Hepatic stellate cell (primary cell): ENCODE data around the gene VSNL1.

Experiments
- DNase-seq: peaks from one replicate; pipeline ENCODE4 v3.0.0; 2011; ENCODE audit warnings: low spot score

VSNL1 gene

GRCh38 chr2:17646081-17646554 is 105.6 kb downstream of the VSNL1 start:
- DNase-seq: peak; percentile 66

- DNase-seq: no peak
Observed at GRCh38 chr2:17646838-17647701, 106.6 kb downstream of the VSNL1 start.

- no peak for DNase-seq
Observed at GRCh38 chr2:17648581-17648980, 108.1 kb downstream of the VSNL1 start.

DNA sequence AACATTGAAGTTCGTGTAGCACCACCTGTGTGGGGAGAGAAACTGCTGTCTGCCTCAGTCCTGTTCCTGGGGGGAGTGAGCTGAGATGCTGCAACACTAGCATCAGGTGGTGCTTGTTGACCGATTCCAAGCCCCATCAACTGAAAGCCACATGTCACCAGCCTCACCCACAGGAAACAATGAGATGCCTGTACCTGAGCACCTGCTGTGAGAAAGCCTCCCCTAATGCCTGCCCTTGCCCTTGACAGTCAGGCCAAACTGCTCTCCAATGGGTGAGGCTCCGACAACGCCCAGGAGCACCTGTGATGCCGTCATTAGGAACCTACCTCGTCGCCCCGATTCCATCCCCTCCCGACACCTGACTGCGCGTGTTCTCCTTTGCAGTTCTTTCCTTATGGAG is 108.5 kb downstream of the VSNL1 start:
- no peak for DNase-seq

DNA sequence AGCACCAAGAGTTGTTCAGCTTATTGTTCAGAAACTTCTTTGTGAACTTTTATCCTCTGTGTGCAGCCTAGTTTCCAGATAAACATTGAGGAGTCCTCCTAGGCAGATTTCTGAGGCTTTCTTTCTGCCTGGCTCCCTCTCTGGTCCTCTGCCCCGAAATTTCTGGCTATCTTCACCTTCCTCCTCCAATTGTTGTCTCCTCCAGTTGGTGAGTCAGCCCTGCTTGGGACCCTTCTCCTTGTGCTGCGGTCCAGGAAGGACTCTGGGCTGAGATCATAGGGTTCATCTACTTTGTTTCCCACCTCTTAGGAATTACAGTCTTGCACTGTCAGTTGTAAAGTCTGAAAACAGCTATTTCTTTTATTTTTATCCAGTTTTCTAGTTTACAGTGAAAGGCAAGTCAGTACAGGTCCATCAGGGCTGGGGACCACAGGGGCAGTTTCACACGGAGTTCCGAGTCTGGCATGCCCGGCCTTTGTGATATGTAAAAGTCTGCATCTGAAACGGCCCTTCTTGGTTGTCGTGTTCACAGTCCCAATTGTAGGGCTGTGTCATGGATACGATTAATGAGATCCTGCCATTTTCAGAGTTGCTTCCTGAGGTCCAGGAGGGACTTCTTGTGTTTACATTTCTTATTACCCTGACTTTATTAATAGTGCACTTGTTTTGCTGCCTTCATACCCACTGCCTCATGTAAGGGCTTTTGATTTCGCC is 112.3 kb downstream of the VSNL1 start:
- no peak for DNase-seq

- DNase-seq: no peak
Observed at GRCh38 chr2:17657759-17658158, 117.3 kb downstream of the VSNL1 start.

DNA sequence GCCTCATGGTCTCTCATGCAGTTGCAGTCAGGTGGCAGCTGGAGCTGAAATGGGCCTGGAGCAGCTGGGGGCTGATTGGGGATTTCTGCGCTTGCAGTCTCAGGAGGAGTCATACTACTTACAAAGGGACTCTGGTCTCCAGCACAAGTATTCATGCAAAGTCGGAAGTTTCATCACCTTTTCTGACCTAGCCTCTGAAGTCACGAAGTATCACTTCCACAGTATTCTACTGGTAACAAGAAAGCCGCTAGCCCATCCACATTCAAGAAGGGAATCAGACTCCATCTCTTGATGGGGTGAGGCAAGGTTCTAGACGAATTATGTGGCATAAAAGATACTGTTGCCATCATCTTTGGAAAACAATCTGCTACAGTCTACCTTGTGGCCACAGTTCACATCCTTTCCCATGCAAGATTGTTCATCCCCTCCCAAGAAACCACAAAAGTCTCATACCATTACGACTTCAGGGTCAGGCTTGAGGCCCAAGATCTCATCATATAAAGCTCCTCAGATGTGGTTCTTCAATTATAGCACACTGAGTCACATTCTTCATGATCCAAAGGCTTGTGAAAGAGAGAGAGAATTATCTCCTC is 117.9 kb downstream of the VSNL1 start:
- DNase-seq: no peak

- no peak for DNase-seq
Observed at GRCh38 chr2:17660219-17660618, 119.7 kb downstream of the VSNL1 start.

GRCh38 chr2:17661460-17661859 is 121.0 kb downstream of the VSNL1 start:
- no peak for DNase-seq

DNA sequence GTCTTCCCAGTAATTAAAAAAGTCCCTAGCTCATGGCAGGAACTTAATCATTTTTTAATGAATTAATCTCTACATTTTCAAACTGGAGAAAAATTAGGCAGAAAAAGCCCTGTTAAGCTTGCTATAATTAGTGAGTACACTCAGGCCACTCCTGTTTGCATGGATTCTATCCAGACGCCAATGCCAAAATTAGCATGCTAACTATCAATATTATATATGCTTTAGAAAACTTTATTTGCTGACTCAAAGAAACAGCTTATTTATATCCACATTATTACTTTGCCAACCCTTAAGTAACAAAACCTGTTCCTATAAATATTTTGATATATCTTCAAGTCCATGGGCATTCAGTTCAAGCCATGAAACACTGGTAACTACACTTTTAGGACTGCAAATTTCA is 122.2 kb downstream of the VSNL1 start:
- no peak for DNase-seq

DNA sequence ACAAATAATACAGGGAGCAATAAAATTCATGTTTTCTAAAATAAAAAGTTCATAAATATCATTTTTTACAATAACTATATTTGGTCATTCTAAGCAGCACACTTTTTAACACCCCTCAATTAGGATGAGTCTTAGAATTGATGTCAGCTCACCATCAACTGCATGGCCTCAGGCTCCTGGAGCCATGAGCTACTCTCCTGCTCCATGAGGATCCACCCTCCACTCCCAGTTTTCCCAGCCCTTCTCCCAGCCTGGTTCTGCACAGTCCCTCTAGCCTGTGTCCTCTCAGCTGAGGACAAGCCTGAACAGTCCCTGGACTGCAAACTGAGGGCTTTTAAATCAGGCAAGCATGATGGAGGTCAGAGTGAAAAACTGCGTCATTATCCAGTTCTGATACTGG is 124.0 kb downstream of the VSNL1 start:
- no peak for DNase-seq

- DNase-seq: no peak
Observed at GRCh38 chr2:17667898-17668297, 127.4 kb downstream of the VSNL1 start.

GRCh38 chr2:17672583-17673317 is 132.3 kb downstream of the VSNL1 start:
- DNase-seq: peak; percentile 12

DNA sequence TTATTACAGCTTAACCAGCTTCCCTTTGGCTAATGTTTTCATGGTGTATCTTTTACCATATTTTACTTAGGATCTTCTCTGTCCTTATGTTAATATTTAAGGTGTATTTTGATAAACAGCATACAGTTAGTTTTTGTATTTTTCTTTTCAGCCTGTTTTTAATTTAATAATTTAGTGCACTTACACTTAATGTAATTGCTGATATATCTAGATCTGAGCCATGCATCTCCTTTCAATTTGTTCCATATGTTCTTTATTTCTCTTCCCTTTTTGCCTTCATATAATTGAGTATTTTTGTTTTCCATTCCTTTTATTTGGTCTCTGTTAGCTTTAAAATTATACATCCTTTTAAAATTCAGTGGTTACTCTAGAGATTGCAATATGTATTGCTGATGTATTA is 134.3 kb downstream of the VSNL1 start:
- DNase-seq: no peak

DNA sequence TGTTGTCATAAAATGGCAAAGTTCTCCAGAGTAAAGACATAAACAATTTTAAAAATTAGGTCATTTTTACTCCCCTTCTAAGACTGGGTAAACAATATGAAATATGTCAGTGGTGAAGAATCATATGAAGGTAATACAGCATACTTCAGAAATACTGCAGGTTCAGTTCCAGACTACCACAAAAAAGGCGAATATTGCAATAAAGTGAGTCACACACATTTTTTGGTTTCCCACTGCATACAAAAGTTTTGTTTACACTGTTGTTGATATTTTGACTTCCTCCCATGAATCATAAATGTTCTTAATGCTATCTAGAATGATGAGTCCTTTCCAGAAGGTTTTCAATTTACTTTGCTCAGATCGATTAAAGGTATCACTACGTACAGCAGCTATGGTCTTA is 139.6 kb downstream of the VSNL1 start:
- DNase-seq: no peak

DNA sequence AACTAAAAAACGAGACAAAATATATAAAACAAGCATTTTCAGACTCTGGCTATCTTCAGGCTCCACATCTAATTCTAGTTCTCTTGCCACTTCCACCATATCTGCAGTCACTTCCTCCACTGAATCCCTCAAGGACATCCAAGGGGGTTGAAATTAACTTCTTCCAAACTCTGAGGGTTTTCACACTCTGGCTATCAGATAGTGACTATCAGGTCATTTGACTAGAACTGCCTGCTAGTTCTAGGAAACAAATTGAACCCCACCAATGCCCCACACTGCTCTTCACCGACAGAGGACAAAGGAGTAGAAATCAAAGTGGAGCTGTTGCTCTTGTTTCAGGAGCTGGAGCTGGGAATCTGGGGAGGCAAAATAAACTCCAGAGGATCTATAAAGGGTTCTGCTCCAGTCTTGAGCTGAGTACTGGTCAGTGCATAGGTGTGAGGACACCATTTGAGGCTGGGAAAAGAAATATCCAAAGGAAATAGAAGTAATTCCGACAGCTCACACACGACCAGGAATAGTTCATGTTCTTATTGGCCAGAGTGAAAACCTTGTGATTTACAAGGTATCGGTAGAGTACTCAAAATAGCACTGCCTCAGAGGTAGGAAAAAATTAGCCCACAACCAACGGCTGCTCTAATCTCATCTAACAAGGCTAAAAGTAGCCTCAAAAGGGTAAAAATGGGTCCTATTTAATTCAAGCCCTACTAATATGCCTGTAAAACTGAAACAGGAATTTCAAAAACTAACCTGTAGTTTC is 141.8 kb downstream of the VSNL1 start:
- DNase-seq: no peak

DNA sequence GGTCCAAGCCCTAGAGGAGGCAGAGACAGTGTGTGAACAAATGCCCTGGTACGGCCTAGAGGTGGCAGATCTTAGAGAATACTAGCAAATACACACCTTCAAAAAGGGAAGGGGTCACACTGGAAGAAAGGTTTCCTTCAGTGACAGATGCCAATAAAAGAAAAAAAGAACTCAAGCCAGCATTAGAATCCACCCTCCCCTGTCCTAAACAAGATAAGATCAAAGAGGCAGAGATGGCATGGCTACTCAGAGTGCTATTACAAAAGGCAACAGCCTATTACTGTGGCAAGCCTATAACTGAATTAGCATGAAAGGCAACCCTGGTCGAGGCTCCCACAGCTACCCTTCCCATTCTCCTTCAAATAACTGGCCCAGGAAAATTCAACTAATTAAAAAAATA is 143.5 kb downstream of the VSNL1 start:
- DNase-seq: no peak

- DNase-seq: no peak
Observed at GRCh38 chr2:17688600-17688999, 148.1 kb downstream of the VSNL1 start.

GRCh38 chr2:17689010-17689409 is 148.5 kb downstream of the VSNL1 start:
- DNase-seq: no peak

DNA sequence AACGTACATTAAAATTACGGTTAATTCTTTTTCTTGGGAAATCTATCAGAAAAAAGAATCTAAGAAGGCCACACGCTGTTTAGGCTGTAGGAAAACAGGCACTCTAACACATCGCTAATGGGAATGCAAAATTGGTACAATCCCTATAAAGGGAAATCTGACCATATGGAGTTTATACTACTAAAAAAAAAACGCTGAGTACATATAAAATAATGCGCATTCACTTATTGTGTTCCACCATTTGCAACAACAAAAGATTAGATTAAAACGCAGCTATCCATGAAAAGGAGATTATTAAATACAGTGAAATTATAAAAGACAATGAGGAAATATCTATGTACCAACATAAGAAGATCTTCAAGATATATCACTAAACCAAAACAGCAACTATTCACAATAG is 150.3 kb downstream of the VSNL1 start:
- DNase-seq: no peak
